ENCODE results near the gene PKN3.

The PKN3 gene

DNA sequence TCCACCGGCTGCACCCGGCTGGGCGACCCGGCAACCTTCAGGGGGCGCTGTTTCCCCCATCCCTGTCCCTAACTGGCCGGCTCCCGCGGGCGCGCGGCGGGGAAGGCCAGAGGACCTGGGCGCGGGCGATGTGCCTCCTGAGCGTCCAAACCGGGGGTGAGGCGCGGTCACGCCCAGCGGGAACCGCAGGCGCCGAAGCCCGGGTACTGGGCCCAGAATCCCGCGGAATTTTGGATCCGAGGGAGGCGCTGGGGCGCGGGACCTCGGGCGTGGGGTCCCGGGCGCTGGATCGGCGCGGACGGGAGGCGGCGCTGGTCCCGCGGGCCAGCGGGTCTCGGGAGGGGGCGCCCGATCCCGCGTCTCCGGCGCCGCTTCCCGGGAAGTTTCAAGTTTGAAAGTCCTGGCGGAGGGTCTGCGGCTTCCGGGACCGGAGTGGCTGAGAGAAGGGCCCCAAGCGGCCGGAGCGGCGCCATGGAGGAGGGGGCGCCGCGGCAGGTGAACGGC is at the start of gene PKN3:
Gene PKN3, plus strand, starts transcription at position 59 of the 504 bp plus-strand sequence. Its CDS starts 413 bp downstream, at position 472.
- DNase-seq (ENCODE audit: low spot score), result peak; percentile 86

GRCh38 chr9:128653908-128654307 is 48.4 kb upstream of the PKN3 start:
- no peak for DNase-seq (ENCODE audit: low spot score)

DNA sequence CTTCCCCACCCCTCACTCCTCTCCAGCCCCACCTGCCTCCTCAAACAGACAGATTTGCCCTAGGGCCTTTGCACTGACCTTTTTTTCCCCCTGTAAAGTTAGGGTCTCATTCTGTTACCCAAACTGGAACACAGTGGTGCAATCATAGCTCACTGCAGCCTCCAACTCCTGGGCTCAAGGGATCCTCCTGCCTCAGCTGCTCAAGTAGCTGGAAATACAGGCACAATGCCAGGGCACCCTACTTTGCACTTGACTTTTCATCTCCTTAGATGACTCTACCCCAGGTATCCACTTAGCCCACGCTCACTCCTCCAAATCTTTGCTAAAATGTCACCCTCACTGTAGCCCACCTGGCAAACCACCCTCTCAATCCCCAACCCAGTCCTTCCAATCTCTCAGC is 47.8 kb upstream of the PKN3 start:
- DNase-seq (ENCODE audit: low spot score), result no peak

DNA sequence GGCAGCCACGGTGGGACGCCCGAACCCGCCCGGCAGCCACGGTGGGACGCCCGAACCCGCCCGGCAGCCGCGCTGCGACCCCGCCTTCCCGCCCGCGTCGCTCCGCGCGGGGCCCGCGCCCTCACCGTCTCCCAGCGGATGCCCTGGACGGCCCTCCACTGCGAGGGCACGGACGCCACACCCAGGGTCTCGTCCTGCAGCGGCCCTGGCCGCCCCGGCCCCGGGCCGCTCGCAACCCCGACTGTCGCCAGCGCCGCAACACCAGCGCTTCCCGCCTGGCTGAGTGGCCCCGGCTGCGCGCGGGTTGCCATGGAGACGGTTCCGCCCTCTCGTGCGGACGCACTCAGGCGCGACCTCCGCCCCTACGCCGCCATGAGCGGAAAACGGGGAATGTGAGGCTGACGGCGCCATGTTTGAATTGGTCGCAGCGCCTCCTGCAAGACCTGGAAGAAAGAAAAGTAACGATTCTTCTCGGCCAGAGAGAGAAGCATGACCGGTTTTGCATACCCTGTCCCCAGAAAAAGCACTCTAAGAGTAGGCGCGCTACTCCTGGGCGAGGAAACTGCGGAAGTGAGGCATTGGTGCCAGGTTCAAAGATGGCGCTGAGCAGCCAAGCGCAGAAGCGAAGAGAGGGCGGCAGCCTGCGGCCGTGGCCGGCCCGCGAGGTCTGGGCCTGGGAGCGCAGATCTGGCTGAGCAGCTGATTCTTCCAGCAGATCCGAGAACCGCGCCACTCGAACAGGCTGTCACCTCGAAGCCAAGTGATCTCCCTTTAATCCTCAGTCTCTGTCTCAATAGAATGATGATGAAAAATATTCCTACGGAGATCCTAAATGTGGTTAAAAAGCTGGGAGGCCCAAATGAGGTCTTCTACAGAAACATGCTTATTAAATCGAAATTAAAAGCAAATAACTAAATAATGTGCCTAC is 45.6 kb upstream of the PKN3 start, which contains the start of gene DYNC2I2:
Gene DYNC2I2, minus strand, starts transcription at position 432 of the 928 bp plus-strand sequence. Its CDS starts 121 bp downstream, at position 311.
- peak; percentile 85 for DNase-seq (ENCODE audit: low spot score)

- no peak for DNase-seq (ENCODE audit: low spot score)
Observed at GRCh38 chr9:128657344-128657704, 45.0 kb upstream of the PKN3 start.

GRCh38 chr9:128657796-128658195 is 44.5 kb upstream of the PKN3 start:
- no peak for DNase-seq (ENCODE audit: low spot score)

DNA sequence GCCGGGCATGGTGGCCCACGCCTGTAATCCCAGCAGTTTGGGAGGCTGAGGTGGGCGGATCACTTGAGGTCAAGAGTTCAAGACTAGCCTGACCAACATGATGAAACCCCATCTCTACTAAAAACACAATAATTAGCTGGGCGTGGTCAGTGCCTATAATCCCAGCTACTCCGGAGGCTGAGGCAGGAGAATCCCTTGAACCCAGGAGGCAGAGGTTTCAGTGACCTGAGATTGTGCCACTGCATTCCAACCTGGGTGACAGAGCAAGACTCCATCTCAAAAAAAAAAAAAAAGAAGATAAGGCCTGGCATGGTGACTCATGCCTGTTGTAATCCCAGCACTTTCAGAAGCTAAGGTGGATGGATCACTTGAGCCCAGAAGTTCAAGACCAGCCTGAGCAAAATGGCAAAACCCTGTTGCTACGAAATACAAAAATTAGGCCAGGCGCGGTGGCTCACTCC is 35.8 kb upstream of the PKN3 start:
- peak; percentile 41 for DNase-seq (ENCODE audit: low spot score)

GRCh38 chr9:128669786-128670185 is 32.5 kb upstream of the PKN3 start:
- no peak for DNase-seq (ENCODE audit: low spot score)

DNA sequence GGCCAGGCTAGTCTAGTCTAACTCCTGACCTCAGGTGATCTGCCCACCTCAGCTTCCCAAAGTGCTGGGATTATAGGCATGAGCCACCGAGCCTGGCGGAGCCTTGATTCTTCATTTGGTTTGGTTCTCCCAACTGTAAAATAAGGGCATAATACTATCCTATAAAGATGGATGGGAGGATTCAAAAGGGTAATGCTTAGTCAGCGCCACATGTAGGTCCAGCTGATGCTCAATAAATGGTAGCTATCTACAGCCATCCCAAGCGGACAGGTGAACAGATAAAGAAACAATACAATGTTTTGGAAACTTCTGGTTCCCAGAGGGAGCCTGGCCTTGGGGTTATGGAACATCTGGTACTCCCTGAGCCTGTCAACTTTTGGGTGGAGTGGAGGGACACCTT is 26.9 kb upstream of the PKN3 start:
- DNase-seq (ENCODE audit: low spot score), result no peak

- no peak for DNase-seq (ENCODE audit: low spot score)
Observed at GRCh38 chr9:128677794-128678193, 24.5 kb upstream of the PKN3 start.

DNA sequence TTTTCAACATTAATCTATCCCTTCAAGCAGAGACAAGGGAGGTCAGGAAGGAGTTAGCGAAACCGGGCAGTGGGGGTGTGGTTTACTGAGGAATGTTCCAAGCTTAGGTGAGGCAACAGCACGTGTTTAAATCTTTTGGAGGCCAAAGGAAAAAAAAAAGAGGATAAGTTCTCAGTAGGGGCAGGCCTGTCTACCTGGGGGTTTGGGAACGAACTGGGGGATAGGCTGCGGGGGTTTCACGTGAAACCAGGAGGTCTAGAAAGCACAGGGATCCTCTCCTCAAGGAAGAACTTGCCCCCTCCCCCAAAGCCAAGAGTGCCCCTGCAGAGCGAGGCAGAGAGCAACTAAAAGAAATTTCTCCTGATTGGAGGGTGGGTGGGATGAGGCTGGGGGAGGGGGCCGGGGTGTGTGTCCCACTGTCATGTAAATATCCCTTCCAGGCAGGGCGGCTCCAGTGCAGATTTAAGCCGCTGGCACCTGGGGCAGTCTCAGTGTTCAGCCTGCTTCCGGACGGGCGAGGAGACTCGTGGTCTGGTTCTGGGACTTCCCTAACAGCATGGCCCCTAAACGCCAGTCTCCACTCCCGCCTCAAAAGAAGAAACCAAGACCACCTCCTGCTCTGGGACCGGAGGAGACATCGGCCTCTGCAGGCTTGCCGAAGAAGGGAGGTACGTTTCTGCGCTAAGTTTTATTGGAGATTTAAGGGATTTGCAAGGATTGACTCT is 18.8 kb upstream of the PKN3 start:
- DNase-seq (ENCODE audit: low spot score), result peak; percentile 81

DNA sequence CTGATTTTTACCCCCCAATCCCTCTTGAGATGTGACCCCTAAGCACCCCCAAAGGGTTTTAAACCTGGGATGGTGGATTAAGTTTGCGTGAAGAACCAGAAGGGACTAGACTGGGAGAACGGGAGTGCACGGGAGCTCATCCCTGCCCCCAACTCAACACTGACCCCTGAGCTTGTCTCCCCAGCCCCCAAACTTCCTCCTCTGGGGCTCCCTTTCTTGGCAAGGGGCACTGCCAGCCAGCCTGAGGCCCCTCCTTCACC is 18.3 kb upstream of the PKN3 start:
- DNase-seq (ENCODE audit: low spot score), result no peak

DNA sequence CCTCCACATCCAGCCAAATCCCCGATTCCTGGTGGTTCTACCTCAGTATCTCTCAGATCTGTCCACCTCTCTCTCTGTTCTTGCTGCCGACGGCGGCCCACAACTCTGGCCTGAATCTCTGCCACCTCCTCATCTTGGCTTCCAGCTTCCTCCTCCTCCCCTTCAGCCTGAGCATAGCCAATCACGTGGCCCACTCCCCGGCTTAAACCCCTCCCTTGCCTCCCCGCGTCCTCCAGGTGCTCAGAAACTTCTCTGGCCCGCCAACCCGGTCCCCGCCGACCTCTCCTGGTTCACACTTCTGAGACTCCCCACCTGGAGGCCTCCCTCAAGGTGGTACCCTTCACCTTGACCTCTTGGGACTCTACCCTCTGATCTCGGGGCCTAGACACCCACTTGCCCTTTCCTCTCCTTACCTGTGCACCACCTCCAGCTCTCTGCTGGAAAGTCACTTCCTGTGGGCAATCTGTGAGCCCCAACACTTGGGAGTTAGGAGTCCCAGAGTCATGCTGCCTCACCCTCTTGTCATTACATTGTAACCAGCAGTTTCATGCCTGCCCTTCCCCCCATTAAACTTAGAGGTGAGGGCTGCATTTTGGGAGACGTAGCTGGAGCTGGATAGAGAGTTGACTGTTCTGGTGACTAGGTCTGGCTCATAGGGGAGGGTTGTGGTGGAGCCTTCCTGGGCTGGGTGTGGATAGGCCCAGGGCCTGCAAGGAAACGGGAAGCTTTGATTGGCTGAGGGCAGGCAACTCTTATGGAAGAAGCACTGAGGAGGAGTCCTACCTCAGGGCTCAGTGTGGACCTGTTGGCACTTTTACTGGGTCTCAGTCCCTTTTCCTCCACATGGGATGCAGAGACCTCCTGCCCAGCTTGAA is 17.7 kb upstream of the PKN3 start:
- peak; percentile 94 for DNase-seq (ENCODE audit: low spot score)

DNA sequence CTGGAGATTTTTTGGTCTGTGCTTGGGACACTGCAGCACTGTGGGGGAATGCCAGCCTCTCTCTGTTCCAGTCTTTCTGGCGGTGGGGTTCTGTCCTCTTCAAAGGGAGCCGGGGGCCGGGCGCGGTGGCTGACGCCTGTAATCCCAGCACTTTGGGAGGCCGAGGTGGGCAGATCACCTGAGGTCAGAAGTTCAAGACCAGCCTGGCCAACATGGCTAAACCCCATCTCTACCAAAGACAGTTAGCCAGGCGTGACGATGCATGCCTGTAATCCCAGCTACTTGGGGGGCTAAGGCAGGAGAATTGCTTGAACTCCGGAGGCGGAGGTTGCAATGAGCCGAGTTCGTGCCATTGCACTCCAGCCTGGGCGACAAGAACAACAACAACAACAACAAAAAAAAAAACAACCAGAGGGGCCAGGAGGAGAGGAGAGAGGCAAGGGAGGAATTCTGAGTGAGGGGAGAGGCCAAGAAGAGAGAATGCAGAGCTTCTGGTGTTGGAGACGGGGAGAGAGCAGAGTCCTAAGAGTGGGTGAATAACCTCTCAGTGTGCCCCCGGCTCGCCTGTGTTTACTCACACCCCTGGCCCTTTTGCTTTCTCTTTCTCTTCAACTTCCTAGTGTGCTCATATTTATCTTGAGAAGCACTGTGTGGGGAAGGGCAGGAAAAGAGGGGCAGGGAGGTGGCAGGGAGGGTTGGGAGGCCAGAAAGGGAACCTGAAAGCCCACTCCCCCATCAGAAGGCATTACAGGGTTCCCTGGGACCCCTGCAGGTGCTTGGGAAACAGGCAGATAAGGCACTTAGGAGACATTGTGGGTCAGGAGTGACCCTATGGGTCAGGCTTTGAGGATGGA is 16.4 kb upstream of the PKN3 start:
- peak; percentile 43 for DNase-seq (ENCODE audit: low spot score)

GRCh38 chr9:128687453-128687852 is 14.8 kb upstream of the PKN3 start:
- DNase-seq (ENCODE audit: low spot score), result no peak

- DNase-seq (ENCODE audit: low spot score), result peak; percentile 96
Observed at GRCh38 chr9:128688501-128689292, 13.6 kb upstream of the PKN3 start, which contains the start of gene SET. Gene SET, plus strand, starts transcription at chr9:128689222. Its CDS starts 361 bp downstream, at chr9:128689583.

DNA sequence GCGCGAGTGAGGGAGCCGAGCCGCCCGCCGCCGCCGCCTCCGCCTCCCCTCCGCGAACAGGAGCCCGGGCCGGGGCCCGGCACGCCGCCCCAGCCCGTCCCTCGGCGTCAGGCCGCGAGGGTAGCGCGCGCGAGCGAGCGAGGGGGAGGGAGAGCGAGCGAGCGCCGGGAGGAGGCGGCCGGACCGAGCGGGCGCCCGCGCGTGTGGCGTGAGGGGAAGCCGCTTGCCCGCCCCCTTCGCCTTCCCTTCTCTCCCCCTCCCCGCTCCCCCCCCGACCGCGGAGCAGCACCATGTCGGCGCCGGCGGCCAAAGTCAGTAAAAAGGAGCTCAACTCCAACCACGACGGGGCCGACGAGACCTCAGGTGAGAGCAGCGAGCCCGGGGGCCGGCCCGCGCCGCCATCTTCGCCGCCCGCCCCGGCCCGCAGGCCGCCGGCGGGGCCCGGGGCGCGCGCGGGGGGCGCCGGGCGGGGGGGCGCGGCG is 13.0 kb upstream of the PKN3 start:
- DNase-seq (ENCODE audit: low spot score), result no peak

GRCh38 chr9:128689820-128690683 is 12.3 kb upstream of the PKN3 start:
- peak; percentile 41 for DNase-seq (ENCODE audit: low spot score)

DNA sequence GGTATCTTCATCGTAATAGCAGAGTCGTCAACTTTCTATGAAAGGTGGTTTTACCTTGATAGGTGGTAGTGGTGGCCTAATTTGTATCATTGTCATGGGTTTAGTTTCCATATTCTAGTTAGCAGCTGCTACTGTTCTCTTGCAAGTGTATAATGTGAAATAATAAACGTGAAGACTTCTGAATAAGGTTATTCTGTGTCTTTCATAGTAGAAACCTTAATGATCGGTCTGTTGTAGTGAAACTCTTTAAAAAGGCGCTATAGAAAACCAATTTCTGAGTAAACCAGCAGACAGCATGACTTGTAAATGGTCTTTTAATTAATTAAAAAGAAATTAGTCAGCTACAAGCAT is 11.6 kb upstream of the PKN3 start:
- DNase-seq (ENCODE audit: low spot score), result no peak
